Measurements from ENCODE around the gene KDM4D. TPM values are rescaled to one million over a fixed set of nuclear protein-coding genes. Genes with fewer than 3 reads are reported as not detected.
A peak's percentile ranks its signal among the peaks of the same experiment; 100 is the strongest.
"Not testable (repeated sequence)": the region's sequence is repeated elsewhere in the genome, so short reads cannot be mapped to it uniquely, and the experiment has no call there.

KDM4D gene
- total RNA-seq (2012; rRNA removed): 0.76 and 1.1 TPM in 2 replicates

DNA sequence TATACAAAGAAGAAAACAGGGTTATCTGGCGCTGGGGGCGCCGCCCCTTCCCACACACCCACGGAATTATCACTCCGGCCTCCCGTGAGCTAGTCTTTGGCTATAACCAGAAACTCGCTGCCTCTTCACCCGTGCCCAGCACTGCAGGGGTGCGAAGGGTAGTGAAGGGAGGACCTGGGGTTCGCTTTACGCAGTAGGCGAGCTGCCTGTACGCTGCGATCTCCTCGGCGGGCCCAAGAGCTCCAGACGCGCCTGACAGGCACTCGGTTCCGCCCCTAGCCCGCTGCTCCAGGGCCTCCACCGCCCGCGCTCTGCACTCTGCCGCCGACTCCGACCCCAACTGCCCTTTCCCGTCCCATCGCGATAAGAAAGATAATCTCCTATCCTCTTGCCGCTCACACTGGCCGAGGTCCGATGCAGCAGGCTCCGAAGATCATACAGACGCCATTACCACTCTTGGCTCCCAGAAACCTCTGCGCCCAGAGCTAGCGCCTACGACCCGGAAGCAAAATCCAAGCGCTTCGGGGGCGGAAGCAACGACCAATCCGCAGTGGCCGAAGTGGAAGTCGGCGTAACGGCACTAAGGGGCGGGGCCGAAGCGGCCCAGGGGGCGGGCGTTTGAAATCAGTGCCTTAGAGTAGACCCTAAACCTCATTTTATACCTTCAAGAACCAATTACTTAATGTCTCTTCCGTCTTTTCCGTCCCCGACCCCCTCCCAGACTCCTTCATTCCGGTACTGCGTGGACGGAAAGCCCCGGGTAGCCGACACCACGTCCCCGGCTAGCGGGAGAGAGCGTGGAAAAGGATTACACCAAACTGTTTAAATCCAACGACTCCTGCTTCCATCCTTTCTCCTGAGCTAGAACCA is at the start of gene KDM4D, which contains the start of gene CWC15:
Gene KDM4D (plus strand): TSS at position 611 of the 870 bp plus-strand sequence. CDS start 23,664 bp downstream, outside the sequence.
Gene CWC15 (minus strand): TSS at position 458 of the 870 bp plus-strand sequence. CDS start 1,371 bp downstream, outside the sequence.
- H3K4me1 ChIP-seq (ENCODE audit: control insufficient read depth, insufficient read depth, low read length): peaks cover 10% of the 10 kb centered on the region
- H3K9ac ChIP-seq (ENCODE audit: low read depth, low read length): peak within 1 kb of the TSS; percentile 90
- no peaks in the 10 kb centered on the region for H3K27me3 ChIP-seq (ENCODE audit: control insufficient read depth, insufficient read depth, low read length)
- no peaks in the 10 kb centered on the region for H3K9me3 ChIP-seq (replicated peaks; ENCODE audit: low read length)
- peaks cover 35% of the 10 kb centered on the region for H3K36me3 ChIP-seq (ENCODE audit: insufficient read depth, low read length)
- H3K4me2 ChIP-seq (ENCODE audit: low read length): peak within 1 kb of the TSS; percentile 86
- H3K4me3 ChIP-seq (ENCODE audit: low read length): peak within 1 kb of the TSS; percentile 90

DNA sequence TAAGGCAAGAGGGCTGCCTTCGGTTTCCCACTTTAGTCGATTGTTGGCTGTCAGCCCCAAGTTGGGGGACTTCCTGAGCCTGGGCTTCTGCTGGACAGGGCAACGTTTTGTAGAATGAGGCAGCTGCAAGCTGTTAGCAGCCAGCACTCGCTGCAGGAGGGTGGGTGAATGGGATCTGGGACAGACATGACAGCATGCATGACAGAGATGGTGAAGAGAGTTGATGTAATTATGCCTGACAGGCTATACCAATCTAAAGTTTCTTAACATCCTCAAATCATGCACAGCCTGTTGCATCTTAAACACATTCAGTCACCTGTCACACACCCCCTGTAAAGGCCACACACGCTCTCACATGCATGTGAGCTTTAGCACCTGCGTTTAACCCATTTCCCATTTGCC is 49.3 kb upstream of the KDM4D start:
- Histone ChIP-seq H3K36me3 (ENCODE audit: insufficient read depth, low read length) (no peaks in the 10 kb centered on the region), H3K27me3 (ENCODE audit: control insufficient read depth, insufficient read depth, low read length) (no peaks in the 10 kb centered on the region), H3K9me3 (replicated peaks; ENCODE audit: low read length) (no peaks in the 10 kb centered on the region), H3K4me3 (ENCODE audit: low read length) (no peak overlapping the region), H3K9ac (ENCODE audit: low read depth, low read length) (no peak overlapping the region), H3K4me1 (ENCODE audit: control insufficient read depth, insufficient read depth, low read length) (peaks cover 31% of the 10 kb centered on the region), H3K4me2 (ENCODE audit: low read length) (no peak overlapping the region)

DNA sequence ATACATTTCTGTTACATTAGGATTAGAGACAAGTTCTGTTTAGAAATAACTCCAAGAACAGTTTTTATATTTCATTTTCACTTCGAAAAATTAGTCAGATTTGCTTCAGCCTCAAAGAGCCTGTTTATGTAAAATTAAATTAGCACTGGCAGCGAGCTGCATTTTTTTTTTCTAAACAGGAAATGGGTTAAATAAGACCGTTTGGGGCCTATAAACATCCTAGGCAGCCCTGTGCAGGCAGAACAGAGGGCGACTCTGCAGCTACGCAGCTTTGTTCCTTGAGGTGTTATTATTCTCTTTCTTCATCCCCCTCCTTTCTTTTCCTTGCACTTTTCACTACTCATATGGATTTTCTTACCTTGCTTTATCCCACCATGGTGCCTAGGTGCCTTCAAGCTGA is 48.9 kb upstream of the KDM4D start:
- H3K9me3 ChIP-seq (replicated peaks; ENCODE audit: low read length): no peaks in the 10 kb centered on the region
- peaks cover 31% of the 10 kb centered on the region for H3K4me1 ChIP-seq (ENCODE audit: control insufficient read depth, insufficient read depth, low read length)
- H3K4me2 ChIP-seq (ENCODE audit: low read length): no peak overlapping the region
- no peak overlapping the region for H3K9ac ChIP-seq (ENCODE audit: low read depth, low read length)
- H3K4me3 ChIP-seq (ENCODE audit: low read length): no peak overlapping the region
- H3K27me3 ChIP-seq (ENCODE audit: control insufficient read depth, insufficient read depth, low read length): no peaks in the 10 kb centered on the region
- H3K36me3 ChIP-seq (ENCODE audit: insufficient read depth, low read length): no peaks in the 10 kb centered on the region

DNA sequence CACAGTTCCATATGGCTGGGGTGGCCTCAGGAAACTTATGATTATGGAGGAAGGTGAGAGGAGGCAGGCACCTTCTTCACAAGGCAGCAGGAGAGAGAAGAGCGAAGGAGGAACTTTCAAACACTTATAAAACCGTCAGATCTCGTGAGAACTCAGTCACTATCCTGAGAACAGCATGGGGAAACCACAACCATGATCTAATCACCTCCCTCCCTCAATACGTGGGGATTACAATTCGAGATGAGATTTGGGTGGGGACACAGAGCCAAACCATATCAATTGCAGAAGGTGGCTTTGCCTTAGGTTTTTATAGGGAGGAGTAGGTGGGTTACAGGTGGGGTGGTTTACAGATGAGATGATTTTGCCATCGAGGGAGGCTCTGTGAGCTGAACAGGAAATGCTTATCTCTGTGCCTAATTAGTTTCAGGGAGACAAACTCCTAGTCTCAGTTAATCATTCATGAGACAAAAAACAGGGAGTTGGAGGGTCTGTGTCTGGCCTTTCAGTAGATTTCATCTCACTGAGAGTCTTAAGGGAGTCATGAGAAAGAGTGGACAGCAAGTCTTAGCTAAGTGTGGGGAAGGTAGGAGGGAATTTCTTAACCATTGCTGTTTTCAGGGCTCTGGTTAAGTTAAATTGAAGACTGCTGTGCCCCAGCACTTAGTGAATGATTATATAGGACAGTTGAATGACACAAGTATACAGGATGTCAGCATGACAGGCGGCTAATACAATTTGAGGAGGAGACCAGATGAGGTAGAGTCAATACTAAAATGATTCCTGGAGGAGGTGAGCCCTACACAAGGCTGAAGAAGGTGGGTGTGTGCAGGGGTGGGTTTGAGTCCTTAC is 47.9 kb upstream of the KDM4D start:
- Histone ChIP-seq H3K36me3 (ENCODE audit: insufficient read depth, low read length) (no peaks in the 10 kb centered on the region), H3K27me3 (ENCODE audit: control insufficient read depth, insufficient read depth, low read length) (no peaks in the 10 kb centered on the region), H3K4me1 (ENCODE audit: control insufficient read depth, insufficient read depth, low read length) (peaks cover 31% of the 10 kb centered on the region)

DNA sequence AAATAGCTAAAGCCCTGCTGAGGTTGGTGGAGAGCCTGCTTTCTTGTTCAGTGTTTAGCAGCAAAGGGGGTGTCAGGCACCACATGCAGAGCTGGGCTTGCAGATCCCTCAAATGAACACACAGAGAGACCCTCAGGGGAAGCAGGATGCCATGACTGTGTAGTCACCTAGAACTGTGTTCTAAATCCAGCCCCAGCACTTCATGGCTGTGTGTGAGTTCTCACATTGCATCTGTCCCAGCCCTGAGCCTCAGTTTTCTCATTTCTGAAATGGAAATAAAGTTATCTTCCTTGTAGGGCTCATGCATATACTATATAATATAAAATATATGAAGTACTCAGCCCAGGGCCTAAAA is 47.3 kb upstream of the KDM4D start:
- Histone ChIP-seq H3K4me2 (ENCODE audit: low read length) (peak overlapping the region; percentile 31), H3K36me3 (ENCODE audit: insufficient read depth, low read length) (no peaks in the 10 kb centered on the region), H3K4me3 (ENCODE audit: low read length) (no peak overlapping the region), H3K4me1 (ENCODE audit: control insufficient read depth, insufficient read depth, low read length) (peaks cover 31% of the 10 kb centered on the region), H3K9me3 (replicated peaks; ENCODE audit: low read length) (no peaks in the 10 kb centered on the region), H3K9ac (ENCODE audit: low read depth, low read length) (peak overlapping the region; percentile 19), H3K27me3 (ENCODE audit: control insufficient read depth, insufficient read depth, low read length) (no peaks in the 10 kb centered on the region)

More for the DNA sequence above, 47.9 kb upstream of the KDM4D start:
- peak overlapping the region; percentile 19 for H3K9ac ChIP-seq (ENCODE audit: low read depth, low read length)
- H3K4me3 ChIP-seq (ENCODE audit: low read length): no peak overlapping the region
- no peak overlapping the region for H3K4me2 ChIP-seq (ENCODE audit: low read length)
- H3K9me3 ChIP-seq (replicated peaks; ENCODE audit: low read length): no peaks in the 10 kb centered on the region

DNA sequence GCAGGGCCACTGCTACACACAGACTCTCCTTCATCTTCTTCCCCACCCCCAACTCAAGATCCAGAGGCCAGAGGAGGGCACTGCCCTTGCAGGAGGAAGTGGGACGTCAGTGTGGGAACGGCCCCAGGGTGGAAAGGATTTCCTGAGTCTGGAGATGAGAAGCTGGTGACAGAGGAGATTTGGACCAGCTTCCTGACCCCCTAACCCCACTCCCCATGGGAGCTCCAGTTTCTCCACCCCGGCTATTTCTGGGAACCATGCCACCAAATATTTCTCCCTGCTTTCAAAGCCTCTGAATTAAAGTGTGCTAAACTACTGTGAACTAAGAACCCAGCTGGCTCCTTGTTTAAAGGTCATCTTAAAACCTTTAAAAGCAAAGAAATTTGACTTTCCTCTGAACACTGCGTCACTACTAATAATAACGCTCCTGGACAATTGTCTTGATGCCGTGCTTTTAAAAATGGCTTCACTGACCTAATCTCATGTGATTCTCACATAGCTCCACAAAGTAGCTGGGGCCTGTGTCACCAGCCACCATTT is 46.7 kb upstream of the KDM4D start:
- H3K27me3 ChIP-seq (ENCODE audit: control insufficient read depth, insufficient read depth, low read length): no peaks in the 10 kb centered on the region
- H3K4me1 ChIP-seq (ENCODE audit: control insufficient read depth, insufficient read depth, low read length): peaks cover 31% of the 10 kb centered on the region
- peak overlapping the region; percentile 31 for H3K4me2 ChIP-seq (ENCODE audit: low read length)
- H3K4me3 ChIP-seq (ENCODE audit: low read length): no peak overlapping the region
- no peaks in the 10 kb centered on the region for H3K36me3 ChIP-seq (ENCODE audit: insufficient read depth, low read length)
- peak overlapping the region; percentile 19 for H3K9ac ChIP-seq (ENCODE audit: low read depth, low read length)
- H3K9me3 ChIP-seq (replicated peaks; ENCODE audit: low read length): no peaks in the 10 kb centered on the region

DNA sequence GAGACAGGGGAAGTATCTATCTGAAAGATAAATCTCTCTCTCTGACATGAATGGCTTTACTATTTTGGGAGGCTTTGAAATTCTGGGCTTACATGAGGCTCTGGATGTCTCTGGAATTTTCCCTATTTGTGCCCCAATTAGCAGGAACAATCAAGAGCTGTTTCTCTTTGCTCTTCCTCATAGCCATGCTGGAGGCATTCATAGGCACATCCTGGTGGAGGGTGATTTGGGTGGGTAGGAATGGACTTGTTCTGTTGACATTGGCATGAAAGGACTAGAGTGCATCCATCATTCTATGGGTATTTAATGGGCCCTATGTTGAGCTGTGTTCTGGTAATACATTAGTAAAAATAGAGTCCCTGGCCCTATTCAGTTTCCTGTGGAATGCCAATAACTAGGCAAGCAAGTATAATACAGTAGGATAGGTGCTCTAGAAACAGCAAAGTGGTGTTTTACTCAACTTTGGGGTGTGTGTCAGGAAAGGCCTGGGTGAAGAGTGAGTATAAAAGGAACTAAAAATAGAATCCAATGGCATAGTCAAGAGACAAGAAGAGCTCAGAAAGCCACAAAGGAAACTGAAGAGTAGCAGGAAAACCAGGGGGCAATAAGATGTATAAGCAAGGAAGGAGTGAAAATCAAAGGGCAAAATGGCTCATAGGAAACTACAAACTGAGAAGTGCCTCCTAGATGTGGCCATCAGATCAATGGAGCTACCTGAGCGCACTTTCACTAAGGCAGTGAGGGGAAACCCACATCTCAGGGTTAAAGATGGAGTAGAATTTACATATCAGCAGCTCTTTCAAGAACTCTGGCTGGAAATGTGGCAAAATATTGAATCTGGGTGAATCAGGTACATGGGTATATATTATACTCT is 45.2 kb upstream of the KDM4D start:
- no peak overlapping the region for H3K9ac ChIP-seq (ENCODE audit: low read depth, low read length)
- no peaks in the 10 kb centered on the region for H3K27me3 ChIP-seq (ENCODE audit: control insufficient read depth, insufficient read depth, low read length)
- no peaks in the 10 kb centered on the region for H3K9me3 ChIP-seq (replicated peaks; ENCODE audit: low read length)
- peaks cover 39% of the 10 kb centered on the region for H3K4me1 ChIP-seq (ENCODE audit: control insufficient read depth, insufficient read depth, low read length)
- no peak overlapping the region for H3K4me2 ChIP-seq (ENCODE audit: low read length)
- no peaks in the 10 kb centered on the region for H3K36me3 ChIP-seq (ENCODE audit: insufficient read depth, low read length)
- no peak overlapping the region for H3K4me3 ChIP-seq (ENCODE audit: low read length)

DNA sequence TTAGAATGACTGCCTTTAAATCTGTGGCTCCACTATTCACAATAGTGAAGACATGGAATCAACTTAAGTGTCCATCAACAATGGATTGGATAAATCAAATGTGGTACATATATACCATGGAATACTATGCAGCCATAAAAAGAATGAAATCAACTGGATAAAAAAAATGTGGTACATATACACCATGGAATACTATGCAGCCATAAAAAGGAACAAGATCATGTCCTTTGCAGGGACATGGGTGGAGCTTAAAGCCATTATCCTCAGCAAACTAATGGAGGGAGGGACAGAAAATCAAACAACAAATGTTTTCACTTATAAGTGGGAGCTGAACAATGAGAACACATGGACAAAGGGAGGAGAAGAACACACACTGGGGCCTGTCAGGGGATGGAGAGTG is 41.4 kb upstream of the KDM4D start:
- not testable (repeated sequence) for H3K9me3 ChIP-seq (replicated peaks; ENCODE audit: low read length); H3K27me3 ChIP-seq (ENCODE audit: control insufficient read depth, insufficient read depth, low read length); H3K9ac ChIP-seq (ENCODE audit: low read depth, low read length); H3K4me2 ChIP-seq (ENCODE audit: low read length); H3K36me3 ChIP-seq (ENCODE audit: insufficient read depth, low read length); H3K4me3 ChIP-seq (ENCODE audit: low read length)
- H3K4me1 ChIP-seq (ENCODE audit: control insufficient read depth, insufficient read depth, low read length): peaks cover 49% of the 10 kb centered on the region

DNA sequence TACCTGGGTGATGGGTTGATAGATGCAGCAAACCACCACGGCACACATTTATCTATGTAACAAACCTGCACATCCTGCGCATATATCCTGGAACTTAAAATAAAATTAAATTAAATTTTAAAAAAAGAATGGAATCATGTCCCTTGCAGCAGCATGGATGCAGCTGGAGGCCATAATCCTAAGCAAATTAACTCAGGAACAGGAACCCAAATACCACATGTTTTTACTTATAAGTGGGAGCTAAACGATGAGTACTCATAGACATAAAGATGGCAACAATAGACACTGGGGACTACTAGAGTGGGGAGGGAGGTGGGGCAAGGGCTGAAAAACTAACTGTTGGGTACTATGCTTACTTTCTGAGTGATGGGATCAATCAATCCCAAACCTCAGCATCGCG is 41.0 kb upstream of the KDM4D start:
- Histone ChIP-seq H3K36me3 (ENCODE audit: insufficient read depth, low read length) (no peaks in the 10 kb centered on the region), H3K4me3 (ENCODE audit: low read length) (no peak overlapping the region), H3K9ac (ENCODE audit: low read depth, low read length) (peak overlapping the region; percentile 34), H3K4me1 (ENCODE audit: control insufficient read depth, insufficient read depth, low read length) (peaks cover 45% of the 10 kb centered on the region), H3K27me3 (ENCODE audit: control insufficient read depth, insufficient read depth, low read length) (no peaks in the 10 kb centered on the region), H3K9me3 (replicated peaks; ENCODE audit: low read length) (no peaks in the 10 kb centered on the region), H3K4me2 (ENCODE audit: low read length) (no peak overlapping the region)

DNA sequence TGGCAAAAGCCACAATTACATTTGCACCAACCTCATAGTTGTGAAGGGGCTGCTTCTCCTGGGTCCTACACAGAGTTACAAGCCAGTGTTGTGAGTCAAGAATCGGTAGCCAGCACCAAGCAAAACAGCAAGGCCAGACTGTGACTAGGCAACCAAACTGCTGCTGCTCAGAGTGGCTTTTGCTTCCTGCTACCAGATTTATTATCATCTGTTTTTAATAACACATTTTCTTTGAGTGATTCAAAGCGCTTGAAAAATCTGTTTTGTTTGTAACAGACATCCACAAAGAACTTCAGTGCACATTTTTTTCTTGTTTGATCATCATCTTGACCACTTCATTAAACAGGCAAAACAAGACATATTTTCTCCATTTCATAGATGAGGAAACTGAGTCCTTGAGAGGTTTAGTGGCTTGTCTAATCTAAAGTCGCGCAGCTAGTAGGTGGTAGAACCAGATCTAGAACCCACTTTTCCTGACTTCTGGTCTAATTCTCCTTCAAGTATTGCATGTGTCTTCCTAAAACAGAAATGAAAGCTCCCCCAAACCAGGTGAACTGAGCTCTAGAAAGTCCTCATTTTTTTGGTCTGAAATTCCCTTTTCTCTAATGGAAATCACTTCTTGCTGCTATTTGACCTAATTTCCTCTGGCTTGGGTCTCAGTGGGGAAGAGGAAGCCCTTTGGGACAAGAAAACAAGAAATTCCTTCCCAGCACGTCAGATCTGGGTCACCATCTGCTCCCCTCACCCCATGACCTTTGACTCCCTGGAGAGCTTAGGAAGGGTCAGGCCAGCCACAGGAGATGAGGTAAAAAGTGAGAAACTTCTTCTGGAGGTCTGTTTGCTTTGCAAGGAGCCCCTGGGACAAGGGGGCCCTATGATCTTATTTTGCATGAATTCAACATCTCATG is 40.0 kb upstream of the KDM4D start:
- peak overlapping the region; percentile 63 for H3K4me2 ChIP-seq (ENCODE audit: low read length)
- peak overlapping the region; percentile 39 for H3K4me3 ChIP-seq (ENCODE audit: low read length)
- peak overlapping the region; percentile 50 for H3K9ac ChIP-seq (ENCODE audit: low read depth, low read length)

More for the DNA sequence above, 40.0 kb upstream of the KDM4D start:
- no peaks in the 10 kb centered on the region for H3K27me3 ChIP-seq (ENCODE audit: control insufficient read depth, insufficient read depth, low read length)
- H3K9me3 ChIP-seq (replicated peaks; ENCODE audit: low read length): no peaks in the 10 kb centered on the region
- no peaks in the 10 kb centered on the region for H3K36me3 ChIP-seq (ENCODE audit: insufficient read depth, low read length)
- peaks cover 44% of the 10 kb centered on the region for H3K4me1 ChIP-seq (ENCODE audit: control insufficient read depth, insufficient read depth, low read length)

Data from skeletal muscle satellite cell (primary cell).